Upper lobe of right lung (tissue), 1 donor: ENCODE measurements around the gene ZIC2. TPM values are rescaled to one million over a fixed set of nuclear protein-coding genes. Genes with fewer than 3 reads are reported as not detected.

Source experiments
- ATAC-seq: fragments of 200-7000 bp; cut with Tn5 transposase; one replicate; pipeline ENCODE4 v1.9.1; 2020; ENCODE audit warnings: mild to moderate bottlenecking, moderate library complexity
- DNase-seq: peaks from one replicate; pipeline ENCODE4 v3.0.0-alpha.2; 2020
- H3K27ac ChIP-seq: fragments of 200-600 bp; one replicate; pipeline ENCODE4 v1.8.0; 2022
- H3K27me3 ChIP-seq: fragments of 200-600 bp; one replicate; pipeline ENCODE4 v1.8.0; 2022; ENCODE audit warnings: mild to moderate bottlenecking
- H3K36me3 ChIP-seq: fragments of 200-600 bp; one replicate; pipeline ENCODE4 v1.8.0; 2022
- H3K4me1 ChIP-seq: fragments of 200-600 bp; one replicate; pipeline ENCODE4 v1.8.0; 2022
- H3K4me3 ChIP-seq: fragments of 200-600 bp; one replicate; pipeline ENCODE4 v1.8.0; 2022; ENCODE audit warnings: mild to moderate bottlenecking
- H3K9me3 ChIP-seq: fragments of 200-600 bp; one replicate; pipeline ENCODE4 v1.8.0; 2022
- CTCF ChIP-seq: fragments of 200-600 bp; IDR thresholded peaks from one replicate; pipeline ENCODE4 v1.8.0; 2022; ENCODE audit warnings: antibody characterized with exemption
- intact Hi-C: fragments of 100-400 bp; cut with DNase I; formaldehyde crosslinking; loops from one replicate; pipeline ENCODE4 v1.11.0; 2022
- total RNA-seq: library from RNA; stranded (reverse); fragmentation: NEBNext Ultra II Directional; extraction: Animal tissue kit (Norgen Biotek cat#: 25700); gene quantifications from one replicate; pipeline ENCODE4 v1.2.1, GENCODE V29; 2021
- donor health status: DM: no; HTN: yes; CAD: no; lungs with severe emphysema.

ZIC2 gene
- total RNA-seq, 1 donor from 2014 or later, result not detected

- Histone ChIP-seq H3K4me1 (peaks cover 17% of the 10 kb centered on the region), H3K27me3 (peaks cover 94% of the 10 kb centered on the region), H3K4me3 (no peak overlapping the region), H3K36me3 (no peaks in the 10 kb centered on the region), H3K27ac (no peak overlapping the region), H3K9me3 (no peaks in the 10 kb centered on the region)
- ATAC-seq (no peak), DNase-seq (no peak)
- TF ChIP-seq CTCF, result no peak
- intact Hi-C loops, result no loop called here
Measured at GRCh38 chr13:99974296-99974938, 7.2 kb upstream of the ZIC2 start.

DNA sequence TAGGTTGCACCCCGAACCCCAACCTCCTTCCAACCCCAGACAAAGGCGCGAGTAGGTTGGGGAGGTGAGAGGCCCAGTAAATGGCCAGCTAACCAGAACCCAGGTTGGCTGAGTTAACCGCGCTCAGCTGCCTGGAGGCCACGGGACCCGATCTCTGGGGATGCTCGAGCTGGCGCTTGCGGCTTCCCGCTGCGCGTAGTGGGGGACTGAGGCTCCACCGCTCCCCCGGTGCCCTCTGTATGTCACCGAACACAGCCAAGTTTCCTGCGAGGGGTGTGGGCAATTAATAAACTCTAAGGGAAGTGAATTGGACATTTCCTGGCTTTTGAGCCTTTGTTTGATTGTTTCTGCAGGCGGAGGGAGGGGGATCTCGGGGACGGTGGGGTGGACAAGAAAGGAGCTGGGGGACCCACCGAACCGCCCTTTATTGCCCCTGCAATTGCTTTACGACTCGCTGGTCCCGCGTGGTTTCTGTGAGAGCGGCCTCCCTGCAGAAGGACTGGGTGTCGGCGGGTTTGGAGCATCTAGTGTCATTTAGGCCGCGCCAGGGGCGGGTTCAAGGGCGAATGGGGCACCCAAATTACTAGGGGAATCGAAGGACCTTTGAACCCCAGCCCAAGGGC is 6.5 kb upstream of the ZIC2 start:
- Histone ChIP-seq H3K4me3 (no peak overlapping the region), H3K27ac (no peak overlapping the region), H3K4me1 (peaks cover 18% of the 10 kb centered on the region), H3K9me3 (no peaks in the 10 kb centered on the region), H3K27me3 (peaks cover 94% of the 10 kb centered on the region), H3K36me3 (no peaks in the 10 kb centered on the region)
- intact Hi-C loops, result no loop called here
- ATAC-seq (no peak), DNase-seq (no peak)
- TF ChIP-seq CTCF, result no peak

DNA sequence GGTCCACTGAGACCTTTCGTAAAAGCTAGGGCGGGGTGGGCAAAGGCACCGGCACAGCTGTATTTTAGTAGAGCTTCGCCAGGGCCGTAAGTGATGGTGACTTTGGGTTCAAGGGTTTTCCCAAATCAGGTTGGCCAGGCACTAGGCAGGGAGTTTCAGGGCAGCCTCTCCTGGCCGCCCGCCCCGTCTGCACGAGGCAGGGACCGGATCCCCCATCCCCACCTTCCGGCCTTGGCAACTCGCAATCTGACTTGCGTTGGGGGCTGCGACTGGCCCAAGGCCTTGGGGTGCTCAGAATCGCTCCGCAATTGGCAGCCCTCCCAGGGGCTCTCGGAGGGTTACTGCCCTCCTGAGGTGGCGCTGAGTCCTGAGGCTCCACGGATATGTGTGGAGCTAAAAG is 6.0 kb upstream of the ZIC2 start:
- intact Hi-C loops, result no loop called here
- Histone ChIP-seq H3K9me3 (no peaks in the 10 kb centered on the region), H3K4me3 (no peak overlapping the region), H3K27me3 (peaks cover 99% of the 10 kb centered on the region), H3K27ac (no peak overlapping the region), H3K36me3 (no peaks in the 10 kb centered on the region), H3K4me1 (peaks cover 19% of the 10 kb centered on the region)
- DNase-seq (peak; percentile 37), ATAC-seq (no peak)
- TF ChIP-seq CTCF, result no peak

DNA sequence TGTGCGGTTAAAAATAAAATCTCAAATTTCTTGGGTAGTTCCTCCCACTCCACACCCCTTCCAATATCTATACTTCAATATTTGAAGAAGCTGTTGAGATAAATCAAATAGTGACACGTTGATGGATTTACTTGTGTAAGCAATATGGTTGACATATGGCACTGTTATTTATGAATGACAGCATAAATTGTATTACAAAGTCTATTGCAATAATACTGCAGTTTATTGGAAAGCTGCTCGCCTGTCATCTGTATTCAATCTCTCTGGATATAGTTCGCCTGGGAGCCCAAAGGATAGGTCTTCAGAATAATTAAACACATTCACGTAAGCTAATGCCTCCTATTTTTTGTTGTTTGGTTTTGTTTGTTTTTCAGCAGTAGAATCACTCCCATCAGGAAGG is 5.0 kb upstream of the ZIC2 start:
- TF ChIP-seq CTCF, result no peak
- H3K4me3 ChIP-seq, result no peak overlapping the region
- no peaks in the 10 kb centered on the region for H3K9me3 ChIP-seq
- no peaks in the 10 kb centered on the region for H3K36me3 ChIP-seq
- H3K27ac ChIP-seq, result no peak overlapping the region
- DNase-seq (no peak), ATAC-seq (no peak)
- H3K4me1 ChIP-seq, result peaks cover 22% of the 10 kb centered on the region
- intact Hi-C loops, result no loop called here
- peaks cover 100% of the 10 kb centered on the region for H3K27me3 ChIP-seq

DNA sequence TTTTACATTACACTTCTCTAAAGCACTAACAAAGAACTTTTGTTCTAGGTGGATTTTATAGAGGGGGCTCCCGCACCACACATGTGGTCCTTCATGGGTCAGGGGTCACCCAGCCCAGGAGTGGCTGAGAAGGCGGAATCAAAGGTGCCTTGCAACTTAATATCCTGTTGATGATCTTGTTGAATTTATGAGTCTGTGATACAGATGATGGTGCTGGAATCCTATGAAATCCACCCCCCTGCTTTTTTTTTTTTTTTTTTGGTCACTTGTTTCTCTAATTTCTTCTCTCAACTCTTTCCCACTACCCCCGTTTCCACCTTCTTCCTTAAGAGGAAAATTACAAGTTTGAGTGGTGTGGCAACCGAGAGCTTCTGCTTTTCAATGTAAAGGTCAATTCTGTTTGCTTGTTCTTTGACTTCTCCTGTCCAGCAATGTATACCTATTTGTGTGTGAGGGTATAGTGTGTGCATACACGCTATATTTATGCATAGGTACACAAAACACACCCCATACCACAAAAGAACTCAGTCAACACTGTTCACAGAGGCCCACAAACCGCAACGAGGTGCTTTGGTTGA is 4.2 kb upstream of the ZIC2 start:
- H3K27me3 ChIP-seq, result peaks cover 100% of the 10 kb centered on the region
- peaks cover 18% of the 10 kb centered on the region for H3K4me1 ChIP-seq
- intact Hi-C loops, result no loop called here
- H3K9me3 ChIP-seq, result no peaks in the 10 kb centered on the region
- H3K36me3 ChIP-seq, result no peaks in the 10 kb centered on the region
- H3K4me3 ChIP-seq, result no peak overlapping the region
- no peak for TF ChIP-seq CTCF
- no peak overlapping the region for H3K27ac ChIP-seq
- ATAC-seq (no peak), DNase-seq (no peak)
